HL-60 (cell line): ENCODE measurements around the gene BUB3.

Source experiments
- POLR2AphosphoS5 ChIP-seq: IDR thresholded peaks from 2 replicates; pipeline ENCODE4 v1.6.1; 2012; ENCODE audit warnings: low read depth
- SPI1 ChIP-seq: IDR thresholded peaks from 2 replicates; pipeline ENCODE4 v1.6.1; 2012; ENCODE audit warnings: low read depth, mild to moderate bottlenecking, borderline replicate concordance
- TF ChIP-seq, protein P1 (sequence below): IDR thresholded peaks from one replicate; pipeline ENCODE4 v1.5.1; 2011; ENCODE audit warnings: low read length, control low read depth, inconsistent platforms; ENCODE audit not compliant: insufficient read depth
- TF ChIP-seq, protein P2 (sequence below): IDR thresholded peaks from 2 replicates; pipeline ENCODE4 v1.6.1; 2012; ENCODE audit warnings: low read depth; ENCODE audit not compliant: insufficient replicate concordance

DNA sequence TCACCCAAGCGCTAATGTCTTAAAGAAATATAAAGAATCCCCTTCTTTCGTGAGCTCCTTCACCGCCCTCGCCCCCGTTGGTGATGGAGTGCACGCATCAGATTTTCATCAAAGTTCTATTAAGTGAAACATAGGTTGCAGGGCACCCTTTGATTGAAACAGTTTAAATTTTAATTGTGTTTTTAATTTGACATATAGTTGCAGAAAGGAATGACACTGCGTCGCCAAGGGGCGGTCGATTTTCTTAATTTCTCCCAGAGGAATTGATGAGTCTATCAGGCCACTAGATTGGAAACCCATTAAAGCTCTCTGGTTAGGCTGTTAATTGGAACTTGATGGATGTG is 10.4 kb upstream of the BUB3 start:
- TF ChIP-seq, protein P1, sequence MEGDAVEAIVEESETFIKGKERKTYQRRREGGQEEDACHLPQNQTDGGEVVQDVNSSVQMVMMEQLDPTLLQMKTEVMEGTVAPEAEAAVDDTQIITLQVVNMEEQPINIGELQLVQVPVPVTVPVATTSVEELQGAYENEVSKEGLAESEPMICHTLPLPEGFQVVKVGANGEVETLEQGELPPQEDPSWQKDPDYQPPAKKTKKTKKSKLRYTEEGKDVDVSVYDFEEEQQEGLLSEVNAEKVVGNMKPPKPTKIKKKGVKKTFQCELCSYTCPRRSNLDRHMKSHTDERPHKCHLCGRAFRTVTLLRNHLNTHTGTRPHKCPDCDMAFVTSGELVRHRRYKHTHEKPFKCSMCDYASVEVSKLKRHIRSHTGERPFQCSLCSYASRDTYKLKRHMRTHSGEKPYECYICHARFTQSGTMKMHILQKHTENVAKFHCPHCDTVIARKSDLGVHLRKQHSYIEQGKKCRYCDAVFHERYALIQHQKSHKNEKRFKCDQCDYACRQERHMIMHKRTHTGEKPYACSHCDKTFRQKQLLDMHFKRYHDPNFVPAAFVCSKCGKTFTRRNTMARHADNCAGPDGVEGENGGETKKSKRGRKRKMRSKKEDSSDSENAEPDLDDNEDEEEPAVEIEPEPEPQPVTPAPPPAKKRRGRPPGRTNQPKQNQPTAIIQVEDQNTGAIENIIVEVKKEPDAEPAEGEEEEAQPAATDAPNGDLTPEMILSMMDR, result no peak
- no peak for TF ChIP-seq POLR2AphosphoS5
- TF ChIP-seq, protein P2, sequence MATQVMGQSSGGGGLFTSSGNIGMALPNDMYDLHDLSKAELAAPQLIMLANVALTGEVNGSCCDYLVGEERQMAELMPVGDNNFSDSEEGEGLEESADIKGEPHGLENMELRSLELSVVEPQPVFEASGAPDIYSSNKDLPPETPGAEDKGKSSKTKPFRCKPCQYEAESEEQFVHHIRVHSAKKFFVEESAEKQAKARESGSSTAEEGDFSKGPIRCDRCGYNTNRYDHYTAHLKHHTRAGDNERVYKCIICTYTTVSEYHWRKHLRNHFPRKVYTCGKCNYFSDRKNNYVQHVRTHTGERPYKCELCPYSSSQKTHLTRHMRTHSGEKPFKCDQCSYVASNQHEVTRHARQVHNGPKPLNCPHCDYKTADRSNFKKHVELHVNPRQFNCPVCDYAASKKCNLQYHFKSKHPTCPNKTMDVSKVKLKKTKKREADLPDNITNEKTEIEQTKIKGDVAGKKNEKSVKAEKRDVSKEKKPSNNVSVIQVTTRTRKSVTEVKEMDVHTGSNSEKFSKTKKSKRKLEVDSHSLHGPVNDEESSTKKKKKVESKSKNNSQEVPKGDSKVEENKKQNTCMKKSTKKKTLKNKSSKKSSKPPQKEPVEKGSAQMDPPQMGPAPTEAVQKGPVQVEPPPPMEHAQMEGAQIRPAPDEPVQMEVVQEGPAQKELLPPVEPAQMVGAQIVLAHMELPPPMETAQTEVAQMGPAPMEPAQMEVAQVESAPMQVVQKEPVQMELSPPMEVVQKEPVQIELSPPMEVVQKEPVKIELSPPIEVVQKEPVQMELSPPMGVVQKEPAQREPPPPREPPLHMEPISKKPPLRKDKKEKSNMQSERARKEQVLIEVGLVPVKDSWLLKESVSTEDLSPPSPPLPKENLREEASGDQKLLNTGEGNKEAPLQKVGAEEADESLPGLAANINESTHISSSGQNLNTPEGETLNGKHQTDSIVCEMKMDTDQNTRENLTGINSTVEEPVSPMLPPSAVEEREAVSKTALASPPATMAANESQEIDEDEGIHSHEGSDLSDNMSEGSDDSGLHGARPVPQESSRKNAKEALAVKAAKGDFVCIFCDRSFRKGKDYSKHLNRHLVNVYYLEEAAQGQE, result no peak
- TF ChIP-seq SPI1, result no peak
